HG03469 (cell line): ENCODE data around the gene ANKRD36.
"Not testable (repeated sequence)": the region's sequence is repeated elsewhere in the genome, so short reads cannot be mapped to it uniquely, and the experiment has no call there.

Experiments used
- ATAC-seq: cut with Tn5 transposase; IDR thresholded peaks from one replicate; pipeline ENCODE4 v1.9.1; 2021; ENCODE audit warnings: mild to moderate bottlenecking, moderate library complexity, moderate number of reproducible peaks; ENCODE audit not compliant: unreplicated experiment

ANKRD36 gene

DNA sequence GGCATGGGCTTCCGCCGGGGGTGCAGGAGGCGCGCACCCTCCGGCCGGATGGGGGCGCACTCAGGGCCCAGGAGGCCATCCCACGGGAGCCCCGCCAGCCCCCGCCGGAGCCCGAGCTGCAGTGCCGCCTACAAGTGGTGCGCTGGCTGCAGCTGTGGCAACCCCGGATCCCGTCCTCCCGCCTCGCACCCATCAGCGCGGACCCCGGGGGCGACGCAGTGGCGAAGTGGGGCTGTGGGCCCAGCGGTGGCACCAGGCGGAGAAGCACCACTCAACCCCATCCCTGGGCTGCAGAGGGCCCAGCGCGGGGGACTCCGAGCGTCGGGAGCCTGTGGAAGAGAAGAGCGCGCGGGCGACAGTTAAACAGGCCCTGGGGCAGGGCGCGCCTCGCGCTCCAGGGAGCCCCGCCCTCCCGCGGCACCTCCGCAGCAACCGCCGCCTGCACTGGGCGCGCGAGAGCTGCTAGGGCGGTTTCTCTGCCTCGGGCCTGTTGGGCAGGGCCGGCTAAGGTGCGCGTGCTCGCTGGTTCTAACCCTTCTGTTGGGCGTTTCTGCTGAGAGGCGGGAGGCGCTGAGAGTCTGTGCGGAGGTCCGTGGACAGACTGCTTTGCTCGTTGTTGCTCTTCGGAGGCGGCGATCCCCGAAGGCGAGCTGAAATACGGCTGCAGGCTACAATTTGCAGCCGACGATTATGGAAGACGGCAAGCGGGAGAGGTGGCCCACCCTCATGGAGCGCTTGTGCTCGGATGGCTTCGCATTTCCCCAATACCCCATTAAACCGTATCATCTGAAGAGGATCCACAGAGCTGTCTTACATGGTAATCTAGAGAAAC lies at the start of gene ANKRD36:
Gene ANKRD36 (plus strand): TSS at position 104 of the 832 bp plus-strand sequence. CDS start 587 bp downstream, at position 691.
- peak; percentile 79 for ATAC-seq

DNA sequence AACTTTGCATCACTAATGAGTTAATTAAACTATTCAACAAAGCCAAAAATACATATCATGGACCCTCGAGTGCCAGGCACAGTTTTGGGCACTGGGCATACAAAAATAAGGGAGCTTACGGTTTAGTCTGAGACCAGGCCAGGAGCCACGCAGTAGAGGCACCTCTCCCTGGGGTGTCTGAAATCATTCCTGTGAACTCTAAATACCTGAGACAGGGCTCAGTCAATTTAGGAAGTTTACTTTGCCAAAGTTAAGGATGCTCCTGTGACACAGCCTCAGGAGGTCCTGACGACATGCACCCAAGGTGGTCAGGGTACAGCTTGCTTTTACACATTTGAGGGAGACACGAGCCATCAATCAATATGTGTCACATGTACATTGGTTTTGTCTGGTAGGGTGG lies 46.9 kb upstream of the ANKRD36 start:
- not testable (repeated sequence) for ATAC-seq

DNA sequence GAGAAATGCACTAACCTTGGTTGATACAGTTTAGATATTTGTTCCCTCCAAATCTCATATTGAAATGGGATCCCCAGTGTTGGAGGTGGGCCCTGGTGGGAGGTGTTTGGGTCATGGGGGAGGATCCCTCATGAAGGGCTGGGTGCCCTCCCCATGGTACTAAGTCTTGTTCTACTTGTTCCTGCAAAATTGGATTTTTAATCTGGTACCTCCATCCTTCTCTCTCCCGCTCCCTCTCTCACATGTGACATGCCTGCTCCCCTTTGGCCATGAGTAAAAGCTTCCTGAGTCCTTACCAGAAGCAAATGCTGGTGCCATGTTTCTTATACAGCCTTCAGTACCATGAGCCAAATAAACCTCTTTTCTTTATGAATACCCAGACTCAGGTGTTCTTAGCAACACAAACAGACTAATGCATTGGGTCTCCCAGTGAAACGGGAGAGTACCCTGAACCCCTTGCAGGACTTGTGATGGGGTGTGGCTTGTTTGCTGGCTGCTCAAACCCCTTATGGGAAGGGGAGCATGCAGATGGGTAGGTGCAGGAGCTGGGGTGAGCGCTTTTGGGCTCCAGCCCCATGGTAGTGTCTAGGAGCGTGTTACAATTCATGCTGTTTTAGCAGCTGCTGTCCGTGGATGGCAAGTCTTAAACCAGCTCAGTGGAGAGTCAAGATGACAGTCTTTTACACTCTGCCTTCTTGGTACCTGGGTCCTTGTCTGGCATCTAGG lies 45.5 kb upstream of the ANKRD36 start:
- no peak for ATAC-seq

DNA sequence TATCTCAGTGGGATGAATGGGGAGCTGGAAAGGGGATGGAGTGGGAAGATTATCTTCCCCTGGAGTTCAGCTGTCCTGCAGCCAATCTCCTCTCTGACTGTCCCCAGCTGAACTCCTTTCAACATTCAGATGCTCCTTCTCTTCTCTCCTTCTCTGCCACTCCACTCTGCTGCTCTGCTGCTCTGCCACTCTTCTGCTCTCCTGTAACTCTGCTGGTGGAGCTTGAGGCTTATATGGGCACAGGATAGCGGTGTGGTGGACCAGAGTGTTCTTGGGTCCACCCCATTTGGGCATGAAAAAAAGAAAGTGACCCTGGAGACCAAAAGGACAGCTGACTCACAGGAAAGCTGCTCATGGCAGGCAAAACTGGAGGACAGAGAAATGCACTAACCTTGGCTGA lies 44.9 kb upstream of the ANKRD36 start:
- no peak for ATAC-seq

DNA sequence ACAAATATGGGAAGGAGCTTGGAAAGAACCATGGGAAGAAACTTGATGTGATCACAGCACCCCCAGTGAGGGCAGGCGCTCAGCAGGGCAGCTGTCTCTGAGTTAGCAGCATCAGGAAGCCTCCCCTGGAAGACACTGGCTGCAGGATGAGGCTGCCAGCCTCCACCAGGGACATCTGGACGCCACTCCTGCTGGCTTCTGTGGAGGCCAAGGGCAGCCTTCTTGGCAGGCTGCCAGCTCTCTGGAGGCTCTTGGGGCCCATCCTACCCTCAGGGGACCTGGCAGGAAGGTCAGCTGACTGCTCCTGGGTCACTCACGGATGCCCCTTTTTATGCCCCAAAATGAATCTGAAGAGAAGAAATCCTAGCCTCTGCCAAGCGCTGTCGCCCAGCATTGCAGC lies 44.2 kb upstream of the ANKRD36 start:
- not testable (repeated sequence) for ATAC-seq

- not testable (repeated sequence) for ATAC-seq
Measured at GRCh38 chr2:97070915-97071314, 42.0 kb upstream of the ANKRD36 start.

- ATAC-seq, result not testable (repeated sequence)
Measured at GRCh38 chr2:97077213-97077612, 35.7 kb upstream of the ANKRD36 start.

DNA sequence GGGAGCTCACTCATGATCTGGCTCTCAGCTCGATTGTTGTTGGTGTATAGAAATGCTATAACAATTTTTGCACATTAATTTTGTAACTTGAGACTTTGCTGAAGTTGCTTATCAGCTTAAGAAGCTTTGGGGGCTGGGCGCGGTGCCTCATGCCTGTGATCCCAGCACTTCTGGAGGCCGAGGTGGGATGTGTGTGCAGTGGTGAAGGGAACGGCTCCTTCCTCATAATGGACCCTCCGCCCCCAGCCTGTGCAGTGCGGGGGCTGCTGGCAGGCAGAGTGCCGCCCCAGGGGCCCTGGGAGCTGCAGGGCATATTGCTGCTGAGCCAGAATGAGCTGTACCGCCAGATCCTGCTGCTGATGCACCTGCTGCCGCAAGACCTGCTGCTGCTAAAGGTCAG lies 32.1 kb upstream of the ANKRD36 start:
- ATAC-seq, result not testable (repeated sequence)

- ATAC-seq, result not testable (repeated sequence)
Measured at GRCh38 chr2:97082206-97082605, 30.7 kb upstream of the ANKRD36 start.

DNA sequence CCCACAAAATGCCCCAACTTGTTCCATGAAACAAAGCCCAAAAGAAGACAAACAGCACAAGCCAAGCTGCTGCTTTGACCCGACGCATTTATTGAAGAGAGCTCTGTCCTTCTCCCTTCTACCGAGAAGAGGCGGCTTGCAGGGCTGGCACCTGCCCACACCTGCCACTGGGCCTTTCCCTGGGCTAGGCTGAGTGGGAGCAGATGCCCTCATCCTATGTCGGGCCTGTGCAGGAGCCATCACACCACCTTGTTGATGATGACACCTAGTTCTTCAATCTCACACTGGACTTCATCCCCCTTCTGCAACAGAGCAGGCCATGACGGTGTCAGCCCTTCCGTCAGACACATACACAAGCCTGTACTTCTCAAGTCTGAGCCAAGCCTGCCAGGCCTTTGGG lies 29.4 kb upstream of the ANKRD36 start:
- ATAC-seq, result not testable (repeated sequence)

DNA sequence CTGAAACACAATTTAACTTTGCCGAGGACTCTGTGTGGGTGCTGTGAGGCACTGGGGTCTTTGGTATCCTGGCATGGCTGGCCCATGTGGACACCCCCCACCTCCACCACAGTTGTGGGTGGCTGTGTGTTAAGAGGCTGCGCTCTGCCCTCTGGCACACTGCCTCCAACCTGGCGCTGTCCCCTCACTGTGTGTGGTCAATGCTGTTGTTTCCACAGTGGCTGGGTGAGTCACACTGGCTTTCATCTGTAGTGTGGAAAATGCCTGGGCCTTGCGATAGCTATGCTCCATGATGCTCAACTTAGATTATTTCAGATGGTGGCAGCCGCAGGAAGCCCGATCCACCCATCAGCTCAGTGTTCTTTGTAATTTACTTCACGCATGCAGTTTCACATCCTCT lies 27.9 kb upstream of the ANKRD36 start:
- ATAC-seq, result not testable (repeated sequence)

GRCh38 chr2:97088706-97089105 lies 24.2 kb upstream of the ANKRD36 start:
- not testable (repeated sequence) for ATAC-seq

GRCh38 chr2:97092946-97093345 lies 20.0 kb upstream of the ANKRD36 start:
- not testable (repeated sequence) for ATAC-seq

DNA sequence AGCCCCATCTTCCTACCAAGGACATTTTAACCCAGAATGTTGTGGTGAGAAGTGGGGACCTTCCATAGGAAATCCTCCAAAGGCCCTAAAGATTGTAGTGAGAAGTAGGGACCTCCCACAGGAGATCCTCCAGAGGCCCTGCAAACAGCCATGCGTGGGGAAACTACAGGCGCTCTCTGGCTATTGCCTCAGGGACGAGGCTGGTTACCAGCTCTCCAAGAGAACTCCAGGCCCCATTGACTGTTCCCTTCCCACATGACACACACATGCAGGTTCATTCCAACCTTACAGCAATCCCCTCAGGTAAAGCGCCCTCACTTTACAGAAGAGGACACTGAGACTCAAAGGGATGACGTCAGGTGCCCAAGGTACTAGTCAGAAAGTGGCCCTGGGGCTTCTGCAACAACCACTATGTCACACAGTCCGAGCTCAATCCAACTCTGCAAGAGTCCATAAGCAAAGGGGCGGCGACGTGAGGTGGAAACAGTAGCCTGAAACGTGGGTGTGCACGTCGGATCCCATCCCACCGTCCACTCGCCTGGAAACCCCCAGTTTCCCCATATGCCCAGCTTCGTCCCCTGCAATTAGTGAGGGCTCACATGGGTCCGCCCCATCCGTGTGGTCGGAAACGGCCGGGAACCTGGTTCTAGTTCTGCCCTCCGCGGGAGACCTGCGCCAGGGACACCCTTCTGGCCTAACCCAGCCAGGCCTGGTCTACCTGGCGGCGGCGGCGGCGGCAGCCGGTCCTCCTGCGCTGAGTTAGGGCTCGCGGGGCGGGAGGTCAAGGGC lies 18.8 kb upstream of the ANKRD36 start:
- ATAC-seq, result not testable (repeated sequence)

- ATAC-seq, result peak; percentile 78
Measured at GRCh38 chr2:97094772-97095611, 18.0 kb upstream of the ANKRD36 start, which contains the start of gene FAHD2B. TSS of gene FAHD2B (minus strand) at chr2:97094882. CDS start at chr2:97091706, 3,176 bp downstream.

DNA sequence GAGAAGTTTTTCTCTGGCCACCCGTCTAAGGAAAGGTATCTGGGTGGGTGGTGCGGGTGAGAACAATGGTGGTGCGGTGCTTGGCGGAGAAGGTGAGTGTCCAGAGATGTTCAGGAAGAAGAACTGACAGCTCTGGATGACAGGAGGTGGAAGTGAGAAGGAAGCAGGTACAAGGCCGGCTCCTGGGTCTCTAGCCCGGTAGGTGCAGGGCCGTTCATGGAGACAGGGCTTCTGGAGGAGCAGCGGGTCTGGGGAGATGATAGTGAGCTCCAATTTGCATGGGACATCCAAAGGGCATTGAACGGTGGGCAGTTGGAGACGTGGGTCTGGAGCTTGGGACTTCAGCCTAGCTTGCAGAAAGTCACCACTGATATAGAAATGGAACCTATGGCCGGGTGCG lies 17.3 kb upstream of the ANKRD36 start:
- ATAC-seq, result no peak

DNA sequence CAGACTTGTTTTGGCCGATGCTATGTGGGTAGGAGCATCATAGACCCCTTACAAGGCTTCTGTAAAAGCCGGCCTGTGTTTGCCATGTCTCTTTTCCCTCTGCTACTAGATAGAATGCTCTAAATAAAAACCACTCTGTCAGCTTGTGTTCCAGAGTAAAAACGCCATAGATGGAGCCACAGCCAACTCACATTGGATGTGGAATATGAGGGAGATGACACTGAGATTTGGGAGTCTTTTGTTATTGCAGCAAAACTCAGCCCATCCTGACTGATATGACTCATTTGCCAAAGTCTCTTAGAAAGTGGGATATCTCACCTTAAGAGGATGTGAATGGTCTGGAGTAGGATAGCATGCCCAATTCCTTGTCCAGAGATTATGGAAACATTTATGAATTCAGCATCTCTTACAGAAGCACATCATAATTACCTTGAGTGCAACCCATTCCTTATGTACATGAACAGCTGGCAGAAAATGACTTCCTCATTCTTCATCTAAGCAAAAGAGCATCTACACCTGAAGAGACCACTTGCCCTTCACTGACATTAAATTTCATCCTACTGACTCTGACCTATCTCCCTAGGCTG lies 14.1 kb upstream of the ANKRD36 start:
- ATAC-seq, result not testable (repeated sequence)

DNA sequence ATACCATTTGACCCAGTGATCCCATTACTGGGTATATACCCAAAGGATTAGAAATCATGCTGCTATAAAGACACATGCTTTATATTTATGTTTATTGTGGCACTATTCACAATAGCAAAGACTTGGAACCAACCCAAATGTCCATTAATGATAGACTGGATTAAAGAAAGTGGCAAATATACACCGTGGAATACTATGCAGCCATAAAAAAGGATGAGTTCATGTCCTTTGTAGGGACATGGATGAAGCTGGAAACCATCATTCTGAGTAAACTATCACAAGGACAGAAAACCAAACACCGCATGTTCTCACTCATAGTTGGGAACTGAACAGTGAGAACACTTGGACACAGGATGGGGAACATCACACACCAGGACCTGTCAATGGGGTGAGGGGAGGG lies 6.1 kb upstream of the ANKRD36 start:
- ATAC-seq, result not testable (repeated sequence)

- not testable (repeated sequence) for ATAC-seq
Measured at GRCh38 chr2:97111246-97111645, 1.7 kb upstream of the ANKRD36 start.
